NCI-H2196 treated with DMSO at 0.1 percent for 48 hours (cell line): ENCODE results near the gene ADM2.
"Not testable (repeated sequence)": the region's sequence is repeated elsewhere in the genome, so short reads cannot be mapped to it uniquely, and the experiment has no call there.

Experiments used
- DNase-seq: peaks from one replicate; lab custom pipeline; 2025; ENCODE audit not compliant: unreplicated experiment; lab: John Stamatoyannopoulos, UW

Gene ADM2

GRCh38 chr22:50481440-50482106 lies at the start of gene ADM2:
ADM2 (plus strand) TSS chr22:50481543; CDS start chr22:50481848, 305 bp downstream.
- no peak for DNase-seq

GRCh38 chr22:50432131-50432876 lies 49.0 kb upstream of the ADM2 start:
- DNase-seq, result no peak

- DNase-seq, result not testable (repeated sequence)
Measured at GRCh38 chr22:50432877-50433510, 48.3 kb upstream of the ADM2 start.

GRCh38 chr22:50434849-50435248 lies 46.5 kb upstream of the ADM2 start:
- no peak for DNase-seq

- no peak for DNase-seq
Measured at GRCh38 chr22:50435291-50436014, 45.9 kb upstream of the ADM2 start.

GRCh38 chr22:50436015-50436830 lies 45.1 kb upstream of the ADM2 start:
- no peak for DNase-seq

- no peak for DNase-seq
Measured at GRCh38 chr22:50436841-50437341, 44.5 kb upstream of the ADM2 start.

GRCh38 chr22:50437511-50438304 lies 43.6 kb upstream of the ADM2 start:
- no peak for DNase-seq

- no peak for DNase-seq
Measured at GRCh38 chr22:50438305-50439275, 42.8 kb upstream of the ADM2 start.

GRCh38 chr22:50439314-50439870 lies 42.0 kb upstream of the ADM2 start:
- DNase-seq, result no peak

- DNase-seq, result no peak
Measured at GRCh38 chr22:50439871-50440331, 41.4 kb upstream of the ADM2 start.

- DNase-seq, result no peak
Measured at GRCh38 chr22:50440544-50441249, 40.6 kb upstream of the ADM2 start.

GRCh38 chr22:50441428-50441993 lies 39.8 kb upstream of the ADM2 start:
- no peak for DNase-seq

- no peak for DNase-seq
Measured at GRCh38 chr22:50443197-50443596, 38.1 kb upstream of the ADM2 start.

- no peak for DNase-seq
Measured at GRCh38 chr22:50443801-50444625, 37.3 kb upstream of the ADM2 start.

GRCh38 chr22:50444663-50445062 lies 36.7 kb upstream of the ADM2 start:
- no peak for DNase-seq
